GM23338 (cell line): ENCODE results near the gene TBC1D17. TPM values are rescaled to one million over a fixed set of nuclear protein-coding genes. Genes with fewer than 3 reads are reported as not detected.

ENCODE experiments used
- ATAC-seq: fragments of 200-7000 bp; cut with Tn5 transposase; 3 replicates; pipeline ENCODE4 v1.9.1; 2020
- DNase-seq: peaks from one replicate; pipeline ENCODE4 v3.0.0-alpha.2; 2015; ENCODE audit warnings: low spot score
- H2AFZ ChIP-seq: fragments of 200-600 bp; sonication (generic); 2 replicates; pipeline ENCODE4 v1.8.0; 2016; ENCODE audit warnings: antibody characterized with exemption, mild to moderate bottlenecking, moderate library complexity
- H3F3A ChIP-seq: fragments of 200-600 bp; sonication (generic); replicated peaks from 2 replicates; pipeline ENCODE4 v1.8.0; 2017; ENCODE audit warnings: antibody characterized with exemption, mixed run types, low read depth
- H3K27ac ChIP-seq: fragments of 200-600 bp; sonication (generic); 2 replicates; pipeline ENCODE4 v1.6.1; 2016; ENCODE audit warnings: low read depth
- H3K27me3 ChIP-seq: fragments of 200-600 bp; sonication (generic); 2 replicates; pipeline ENCODE4 v1.8.0; 2016; ENCODE audit warnings: mild to moderate bottlenecking, mixed run types, moderate library complexity; ENCODE audit not compliant: insufficient read depth
- H3K36me3 ChIP-seq: fragments of 200-600 bp; sonication (generic); 2 replicates; pipeline ENCODE4 v1.8.0; 2016; ENCODE audit warnings: mild to moderate bottlenecking; ENCODE audit not compliant: insufficient read depth
- H3K4me1 ChIP-seq: fragments of 200-600 bp; sonication (generic); 2 replicates; pipeline ENCODE4 v1.8.0; 2016; ENCODE audit warnings: mild to moderate bottlenecking, moderate library complexity; ENCODE audit not compliant: insufficient read depth
- H3K4me2 ChIP-seq: fragments of 200-600 bp; sonication (generic); 2 replicates; pipeline ENCODE4 v1.7.1; 2017; ENCODE audit warnings: mixed run types
- H3K4me3 ChIP-seq: fragments of 200-600 bp; sonication (generic); 2 replicates; pipeline ENCODE4 v1.6.1; 2016; ENCODE audit warnings: mixed run types
- H3K79me2 ChIP-seq: fragments of 200-600 bp; sonication (generic); replicated peaks from 2 replicates; pipeline ENCODE4 v1.8.0; 2017; ENCODE audit warnings: mild to moderate bottlenecking; ENCODE audit not compliant: insufficient read depth
- H3K9me2 ChIP-seq: fragments of 200-600 bp; sonication (generic); 2 replicates; pipeline ENCODE4 v1.8.0; 2017; ENCODE audit not compliant: insufficient read depth
- H4K20me1 ChIP-seq: fragments of 200-600 bp; sonication (generic); replicated peaks from 2 replicates; pipeline ENCODE4 v1.8.0; 2017; ENCODE audit warnings: mild to moderate bottlenecking; ENCODE audit not compliant: insufficient read depth
- H3K27ac Mint-ChIP-seq: 2 replicates; pipeline ENCODE4 v1.8.0; 2020; ENCODE audit warnings: inconsistent platforms, mild to moderate bottlenecking, moderate library complexity, mixed read lengths
- H3K27me3 Mint-ChIP-seq: 3 replicates; pipeline ENCODE4 v1.8.0; 2022; ENCODE audit warnings: low read depth, mild to moderate bottlenecking, moderate library complexity, mixed read lengths, inconsistent platforms; ENCODE audit not compliant: insufficient read depth, poor library complexity
- H3K36me3 Mint-ChIP-seq: 3 replicates; pipeline ENCODE4 v1.8.0; 2021; ENCODE audit warnings: low read depth, mild to moderate bottlenecking, inconsistent platforms, moderate library complexity, mixed read lengths
- H3K4me1 Mint-ChIP-seq: 3 replicates; pipeline ENCODE4 v1.8.0; 2020; ENCODE audit warnings: mild to moderate bottlenecking, inconsistent platforms, mixed read lengths
- H3K4me3 Mint-ChIP-seq: 3 replicates; pipeline ENCODE4 v1.8.0; 2021; ENCODE audit warnings: moderate library complexity, mild to moderate bottlenecking, inconsistent platforms, mixed read lengths
- H3K9me3 Mint-ChIP-seq: 3 replicates; pipeline ENCODE4 v1.8.0; 2020; ENCODE audit warnings: moderate library complexity, mild to moderate bottlenecking, inconsistent platforms, mixed read lengths
- CREB1 ChIP-seq: fragments of 250-450 bp; sonication (Bioruptor Pico); IDR thresholded peaks from 2 replicates; pipeline ENCODE4 v1.5.0; 2020; ENCODE audit warnings: low read depth, mild to moderate bottlenecking, moderate library complexity
- EZH2 ChIP-seq: fragments of 200-600 bp; sonication (generic); IDR thresholded peaks from one replicate; pipeline ENCODE4 v1.8.0; 2017; ENCODE audit warnings: antibody characterized with exemption, mild to moderate bottlenecking, low read depth; ENCODE audit not compliant: unreplicated experiment
- EZH2phosphoT487 ChIP-seq: fragments of 200-600 bp; sonication (generic); IDR thresholded peaks from one replicate; pipeline ENCODE4 v1.8.1; 2018; ENCODE audit warnings: antibody characterized with exemption; ENCODE audit not compliant: unreplicated experiment
- JUNB ChIP-seq: IDR thresholded peaks from one replicate; pipeline ENCODE4 v1.6.1; 2016; ENCODE audit warnings: antibody characterized with exemption; ENCODE audit not compliant: unreplicated experiment
- POLR2AphosphoS5 ChIP-seq: IDR thresholded peaks from 2 replicates; pipeline ENCODE4 v1.6.1; 2016; ENCODE audit warnings: antibody characterized with exemption, low read depth
- STAT1 ChIP-seq: IDR thresholded peaks from one replicate; pipeline ENCODE4 v1.6.1; 2016; ENCODE audit warnings: antibody characterized with exemption; ENCODE audit not compliant: unreplicated experiment
- ZNF114 ChIP-seq: fragments of 250-450 bp; sonication (Bioruptor Pico); IDR thresholded peaks from 2 replicates; pipeline ENCODE4 v1.5.0; 2020; ENCODE audit warnings: mild to moderate bottlenecking, moderate library complexity
- ZNF331 ChIP-seq: fragments of 250-450 bp; sonication (Bioruptor Pico); IDR thresholded peaks from 2 replicates; pipeline ENCODE4 v1.5.0; 2020; ENCODE audit warnings: low read depth, mild to moderate bottlenecking, moderate library complexity
- polyA plus RNA-seq: library from polyadenylated mRNA; unstranded; fragments of >200 nt; fragmentation: Nextera tagmentation; extraction: Ambion mirVana; gene quantifications from 2 replicates; pipeline ENCODE4 v1.2.1, GENCODE V29; 2016
- total RNA-seq: library from RNA; depleted of rRNA; stranded (reverse); fragments of >200 nt; shearing (Covaris generic); gene quantifications from 2 replicates; pipeline ENCODE4 v1.2.3, GENCODE V29; 2014
- TF ChIP-seq, protein P1 (sequence below): IDR thresholded peaks from one replicate; pipeline ENCODE4 v1.6.1; 2018; ENCODE audit warnings: antibody characterized with exemption; ENCODE audit not compliant: unreplicated experiment
- TF ChIP-seq, protein P2 (sequence below): IDR thresholded peaks from 2 replicates; pipeline ENCODE4 v1.6.1; 2016; ENCODE audit warnings: antibody characterized with exemption
- TF ChIP-seq, protein P3 (sequence below), 2 experiments: fragments of 200-600 bp in 1 of 2; sonication (generic) in 1 of 2; conservative IDR thresholded peaks; 2 replicates each; pipeline versions ENCODE4 v1.5.1 to v1.6.1; 2016 to 2017; ENCODE audit warnings: antibody characterized with exemption in 2 of 2, low read depth in 2 of 2, mild to moderate bottlenecking in 2 of 2, moderate library complexity in 1 of 2
- TF ChIP-seq, protein P4 (sequence below): fragments of 250-450 bp; sonication (Bioruptor Pico); IDR thresholded peaks from 2 replicates; pipeline ENCODE4 v1.5.0; 2020; ENCODE audit warnings: mild to moderate bottlenecking, moderate library complexity

Gene TBC1D17
- total and polyA plus RNA-seq, 2 experiments from 2014 or later = 19.3 to 43.1 TPM

GRCh38 chr19:49872245-49873128 is 5.0 kb upstream of the TBC1D17 start:
- H3K36me3 Mint-ChIP-seq = peaks cover 14% of the 10 kb centered on the region; the same call in 1 of the 3 replicates
- Histone ChIP-seq H3K36me3 (no peaks in the 10 kb centered on the region), H3F3A (peaks cover 16% of the 10 kb centered on the region), H3K4me1 (peaks cover 13% of the 10 kb centered on the region; the same call in 1 of the 2 replicates), H3K4me2 (no peak overlapping the region), H2AFZ (no peak overlapping the region), H3K27me3 (no peaks in the 10 kb centered on the region), H4K20me1 (no peaks in the 10 kb centered on the region; the same call in 1 of the 2 replicates), H3K27ac (no peak overlapping the region), H3K4me3 (no peak overlapping the region), H3K9me2 (no peaks in the 10 kb centered on the region), H3K79me2 (peaks cover 19% of the 10 kb centered on the region)
- DNase-seq = no peak
- H3K9me3 Mint-ChIP-seq = peaks cover 7% of the 10 kb centered on the region
- H3K4me3 Mint-ChIP-seq = no peak overlapping the region
- no peak for ATAC-seq
- no peak overlapping the region for H3K27ac Mint-ChIP-seq
- peaks cover 20% of the 10 kb centered on the region for H3K4me1 Mint-ChIP-seq
- H3K27me3 Mint-ChIP-seq = peaks cover 23% of the 10 kb centered on the region
- TF ChIP-seq CREB1 (CRISPR knock-in tag) (no peak), EZH2 (no peak), JUNB (no peak), POLR2AphosphoS5 (no peak), STAT1 (no peak), ZNF331 (CRISPR knock-in tag) (no peak), ZNF114 (CRISPR knock-in tag) (no peak), EZH2phosphoT487 (no peak)
- TF ChIP-seq, protein P1, sequence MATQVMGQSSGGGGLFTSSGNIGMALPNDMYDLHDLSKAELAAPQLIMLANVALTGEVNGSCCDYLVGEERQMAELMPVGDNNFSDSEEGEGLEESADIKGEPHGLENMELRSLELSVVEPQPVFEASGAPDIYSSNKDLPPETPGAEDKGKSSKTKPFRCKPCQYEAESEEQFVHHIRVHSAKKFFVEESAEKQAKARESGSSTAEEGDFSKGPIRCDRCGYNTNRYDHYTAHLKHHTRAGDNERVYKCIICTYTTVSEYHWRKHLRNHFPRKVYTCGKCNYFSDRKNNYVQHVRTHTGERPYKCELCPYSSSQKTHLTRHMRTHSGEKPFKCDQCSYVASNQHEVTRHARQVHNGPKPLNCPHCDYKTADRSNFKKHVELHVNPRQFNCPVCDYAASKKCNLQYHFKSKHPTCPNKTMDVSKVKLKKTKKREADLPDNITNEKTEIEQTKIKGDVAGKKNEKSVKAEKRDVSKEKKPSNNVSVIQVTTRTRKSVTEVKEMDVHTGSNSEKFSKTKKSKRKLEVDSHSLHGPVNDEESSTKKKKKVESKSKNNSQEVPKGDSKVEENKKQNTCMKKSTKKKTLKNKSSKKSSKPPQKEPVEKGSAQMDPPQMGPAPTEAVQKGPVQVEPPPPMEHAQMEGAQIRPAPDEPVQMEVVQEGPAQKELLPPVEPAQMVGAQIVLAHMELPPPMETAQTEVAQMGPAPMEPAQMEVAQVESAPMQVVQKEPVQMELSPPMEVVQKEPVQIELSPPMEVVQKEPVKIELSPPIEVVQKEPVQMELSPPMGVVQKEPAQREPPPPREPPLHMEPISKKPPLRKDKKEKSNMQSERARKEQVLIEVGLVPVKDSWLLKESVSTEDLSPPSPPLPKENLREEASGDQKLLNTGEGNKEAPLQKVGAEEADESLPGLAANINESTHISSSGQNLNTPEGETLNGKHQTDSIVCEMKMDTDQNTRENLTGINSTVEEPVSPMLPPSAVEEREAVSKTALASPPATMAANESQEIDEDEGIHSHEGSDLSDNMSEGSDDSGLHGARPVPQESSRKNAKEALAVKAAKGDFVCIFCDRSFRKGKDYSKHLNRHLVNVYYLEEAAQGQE = no peak
- TF ChIP-seq, protein P2, sequence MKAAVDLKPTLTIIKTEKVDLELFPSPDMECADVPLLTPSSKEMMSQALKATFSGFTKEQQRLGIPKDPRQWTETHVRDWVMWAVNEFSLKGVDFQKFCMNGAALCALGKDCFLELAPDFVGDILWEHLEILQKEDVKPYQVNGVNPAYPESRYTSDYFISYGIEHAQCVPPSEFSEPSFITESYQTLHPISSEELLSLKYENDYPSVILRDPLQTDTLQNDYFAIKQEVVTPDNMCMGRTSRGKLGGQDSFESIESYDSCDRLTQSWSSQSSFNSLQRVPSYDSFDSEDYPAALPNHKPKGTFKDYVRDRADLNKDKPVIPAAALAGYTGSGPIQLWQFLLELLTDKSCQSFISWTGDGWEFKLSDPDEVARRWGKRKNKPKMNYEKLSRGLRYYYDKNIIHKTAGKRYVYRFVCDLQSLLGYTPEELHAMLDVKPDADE = no peak
- TF ChIP-seq, protein P3, sequence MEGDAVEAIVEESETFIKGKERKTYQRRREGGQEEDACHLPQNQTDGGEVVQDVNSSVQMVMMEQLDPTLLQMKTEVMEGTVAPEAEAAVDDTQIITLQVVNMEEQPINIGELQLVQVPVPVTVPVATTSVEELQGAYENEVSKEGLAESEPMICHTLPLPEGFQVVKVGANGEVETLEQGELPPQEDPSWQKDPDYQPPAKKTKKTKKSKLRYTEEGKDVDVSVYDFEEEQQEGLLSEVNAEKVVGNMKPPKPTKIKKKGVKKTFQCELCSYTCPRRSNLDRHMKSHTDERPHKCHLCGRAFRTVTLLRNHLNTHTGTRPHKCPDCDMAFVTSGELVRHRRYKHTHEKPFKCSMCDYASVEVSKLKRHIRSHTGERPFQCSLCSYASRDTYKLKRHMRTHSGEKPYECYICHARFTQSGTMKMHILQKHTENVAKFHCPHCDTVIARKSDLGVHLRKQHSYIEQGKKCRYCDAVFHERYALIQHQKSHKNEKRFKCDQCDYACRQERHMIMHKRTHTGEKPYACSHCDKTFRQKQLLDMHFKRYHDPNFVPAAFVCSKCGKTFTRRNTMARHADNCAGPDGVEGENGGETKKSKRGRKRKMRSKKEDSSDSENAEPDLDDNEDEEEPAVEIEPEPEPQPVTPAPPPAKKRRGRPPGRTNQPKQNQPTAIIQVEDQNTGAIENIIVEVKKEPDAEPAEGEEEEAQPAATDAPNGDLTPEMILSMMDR (conservative IDR thresholded peaks at IDR 0.05; ENCODE audit: low read depth in 2 of 2) = no peak
- TF ChIP-seq, protein P4, sequence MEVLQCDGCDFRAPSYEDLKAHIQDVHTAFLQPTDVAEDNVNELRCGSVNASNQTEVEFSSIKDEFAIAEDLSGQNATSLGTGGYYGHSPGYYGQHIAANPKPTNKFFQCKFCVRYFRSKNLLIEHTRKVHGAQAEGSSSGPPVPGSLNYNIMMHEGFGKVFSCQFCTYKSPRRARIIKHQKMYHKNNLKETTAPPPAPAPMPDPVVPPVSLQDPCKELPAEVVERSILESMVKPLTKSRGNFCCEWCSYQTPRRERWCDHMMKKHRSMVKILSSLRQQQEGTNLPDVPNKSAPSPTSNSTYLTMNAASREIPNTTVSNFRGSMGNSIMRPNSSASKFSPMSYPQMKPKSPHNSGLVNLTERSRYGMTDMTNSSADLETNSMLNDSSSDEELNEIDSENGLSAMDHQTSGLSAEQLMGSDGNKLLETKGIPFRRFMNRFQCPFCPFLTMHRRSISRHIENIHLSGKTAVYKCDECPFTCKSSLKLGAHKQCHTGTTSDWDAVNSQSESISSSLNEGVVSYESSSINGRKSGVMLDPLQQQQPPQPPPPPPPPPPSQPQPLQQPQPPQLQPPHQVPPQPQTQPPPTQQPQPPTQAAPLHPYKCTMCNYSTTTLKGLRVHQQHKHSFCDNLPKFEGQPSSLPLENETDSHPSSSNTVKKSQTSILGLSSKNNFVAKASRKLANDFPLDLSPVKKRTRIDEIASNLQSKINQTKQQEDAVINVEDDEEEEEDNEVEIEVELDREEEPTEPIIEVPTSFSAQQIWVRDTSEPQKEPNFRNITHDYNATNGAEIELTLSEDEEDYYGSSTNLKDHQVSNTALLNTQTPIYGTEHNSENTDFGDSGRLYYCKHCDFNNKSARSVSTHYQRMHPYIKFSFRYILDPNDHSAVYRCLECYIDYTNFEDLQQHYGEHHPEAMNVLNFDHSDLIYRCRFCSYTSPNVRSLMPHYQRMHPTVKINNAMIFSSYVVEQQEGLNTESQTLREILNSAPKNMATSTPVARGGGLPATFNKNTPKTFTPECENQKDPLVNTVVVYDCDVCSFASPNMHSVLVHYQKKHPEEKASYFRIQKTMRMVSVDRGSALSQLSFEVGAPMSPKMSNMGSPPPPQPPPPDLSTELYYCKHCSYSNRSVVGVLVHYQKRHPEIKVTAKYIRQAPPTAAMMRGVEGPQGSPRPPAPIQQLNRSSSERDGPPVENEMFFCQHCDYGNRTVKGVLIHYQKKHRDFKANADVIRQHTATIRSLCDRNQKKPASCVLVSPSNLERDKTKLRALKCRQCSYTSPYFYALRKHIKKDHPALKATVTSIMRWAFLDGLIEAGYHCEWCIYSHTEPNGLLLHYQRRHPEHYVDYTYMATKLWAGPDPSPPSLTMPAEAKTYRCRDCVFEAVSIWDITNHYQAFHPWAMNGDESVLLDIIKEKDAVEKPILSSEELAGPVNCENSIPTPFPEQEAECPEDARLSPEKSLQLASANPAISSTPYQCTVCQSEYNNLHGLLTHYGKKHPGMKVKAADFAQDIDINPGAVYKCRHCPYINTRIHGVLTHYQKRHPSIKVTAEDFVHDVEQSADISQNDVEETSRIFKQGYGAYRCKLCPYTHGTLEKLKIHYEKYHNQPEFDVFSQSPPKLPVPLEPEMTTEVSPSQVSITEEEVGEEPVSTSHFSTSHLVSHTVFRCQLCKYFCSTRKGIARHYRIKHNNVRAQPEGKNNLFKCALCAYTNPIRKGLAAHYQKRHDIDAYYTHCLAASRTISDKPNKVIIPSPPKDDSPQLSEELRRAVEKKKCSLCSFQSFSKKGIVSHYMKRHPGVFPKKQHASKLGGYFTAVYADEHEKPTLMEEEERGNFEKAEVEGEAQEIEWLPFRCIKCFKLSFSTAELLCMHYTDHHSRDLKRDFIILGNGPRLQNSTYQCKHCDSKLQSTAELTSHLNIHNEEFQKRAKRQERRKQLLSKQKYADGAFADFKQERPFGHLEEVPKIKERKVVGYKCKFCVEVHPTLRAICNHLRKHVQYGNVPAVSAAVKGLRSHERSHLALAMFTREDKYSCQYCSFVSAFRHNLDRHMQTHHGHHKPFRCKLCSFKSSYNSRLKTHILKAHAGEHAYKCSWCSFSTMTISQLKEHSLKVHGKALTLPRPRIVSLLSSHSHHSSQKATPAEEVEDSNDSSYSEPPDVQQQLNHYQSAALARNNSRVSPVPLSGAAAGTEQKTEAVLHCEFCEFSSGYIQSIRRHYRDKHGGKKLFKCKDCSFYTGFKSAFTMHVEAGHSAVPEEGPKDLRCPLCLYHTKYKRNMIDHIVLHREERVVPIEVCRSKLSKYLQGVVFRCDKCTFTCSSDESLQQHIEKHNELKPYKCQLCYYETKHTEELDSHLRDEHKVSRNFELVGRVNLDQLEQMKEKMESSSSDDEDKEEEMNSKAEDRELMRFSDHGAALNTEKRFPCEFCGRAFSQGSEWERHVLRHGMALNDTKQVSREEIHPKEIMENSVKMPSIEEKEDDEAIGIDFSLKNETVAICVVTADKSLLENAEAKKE = no peak
